GM12892 (cell line): ENCODE results near the gene TEAD1.

Source experiments
- POLR2A ChIP-seq: IDR thresholded peaks from 2 replicates; pipeline ENCODE4 v1.6.1; 2011; ENCODE audit warnings: low read depth, low read length, control low read depth
- POLR2AphosphoS5 ChIP-seq: IDR thresholded peaks from 2 replicates; pipeline ENCODE4 v1.6.1; 2011; ENCODE audit warnings: low read depth, low read length, control low read depth

GRCh38 chr11:12625438-12626071, 48.7 kb upstream of the TEAD1 start:
- TF ChIP-seq POLR2AphosphoS5 (no peak), POLR2A (no peak)
